T47D (cell line): ENCODE data around the gene TRAPPC12.

Experiments used
- DNase-seq, 2 experiments: peaks; one replicate each; pipeline versions ENCODE4 v3.0.0 to v3.0.0-alpha.2; 2011 to 2012; ENCODE audit warnings: low read depth in 1 of 2, low spot score in 1 of 2
- JUND ChIP-seq: IDR thresholded peaks from 2 replicates; pipeline ENCODE4 v1.6.1; 2012; ENCODE audit warnings: low read depth
- in situ Hi-C: cut with HindIII; loops from 2 replicates; pipeline ENCODE4 v1.10.0; 2016; ENCODE audit warnings: low sequenced_read_pairs, low pct_unique_long_range_greater_than_20kb

The TRAPPC12 gene

GRCh38 chr2:3460156-3460555 lies 80.7 kb downstream of the TRAPPC12 start:
- in situ Hi-C loops: no loop called here
- no peak for TF ChIP-seq JUND
- DNase-seq: no peak

- no peak for TF ChIP-seq JUND
These were observed 81.6 kb downstream of the TRAPPC12 start for GRCh38 chr2:3460831-3461800.

GRCh38 chr2:3461801-3462492 lies 82.5 kb downstream of the TRAPPC12 start:
- DNase-seq: peak; percentile 47 to 55
- no peak for TF ChIP-seq JUND
- in situ Hi-C loops: no loop called here

More at GRCh38 chr2:3460831-3461800, 81.6 kb downstream of the TRAPPC12 start:
- in situ Hi-C loops: no loop called here
- DNase-seq: no peak

- TF ChIP-seq JUND: no peak
- DNase-seq: no peak
- in situ Hi-C loops: no loop called here
These were observed 83.1 kb downstream of the TRAPPC12 start for GRCh38 chr2:3462493-3463104.

GRCh38 chr2:3463186-3463835 lies 83.8 kb downstream of the TRAPPC12 start:
- no peak for TF ChIP-seq JUND
- no peak for DNase-seq
- in situ Hi-C loops: no loop called here

- in situ Hi-C loops: no loop called here
- TF ChIP-seq JUND: no peak
- DNase-seq: no peak
These were observed 84.5 kb downstream of the TRAPPC12 start for GRCh38 chr2:3463944-3464343.

GRCh38 chr2:3464401-3465005 lies 85.0 kb downstream of the TRAPPC12 start:
- no peak for DNase-seq
- TF ChIP-seq JUND: no peak
- in situ Hi-C loops: no loop called here

GRCh38 chr2:3465328-3465727 lies 85.8 kb downstream of the TRAPPC12 start:
- DNase-seq: no peak
- no peak for TF ChIP-seq JUND
- in situ Hi-C loops: no loop called here

GRCh38 chr2:3465844-3466481 lies 86.5 kb downstream of the TRAPPC12 start:
- no peak for DNase-seq
- in situ Hi-C loops: no loop called here
- TF ChIP-seq JUND: no peak

- in situ Hi-C loops: no loop called here
- no peak for TF ChIP-seq JUND
- DNase-seq: no peak
These were observed 87.0 kb downstream of the TRAPPC12 start for GRCh38 chr2:3466482-3466863.

GRCh38 chr2:3466966-3467365 lies 87.5 kb downstream of the TRAPPC12 start:
- TF ChIP-seq JUND: no peak
- in situ Hi-C loops: no loop called here
- DNase-seq: no peak
